Mesenteric fat pad (tissue), 1 donor: ENCODE results near the gene CAV2. TPM values are rescaled to one million over a fixed set of nuclear protein-coding genes. Genes with fewer than 3 reads are reported as not detected.

ENCODE experiments used
- DNase-seq: peaks from one replicate; pipeline ENCODE4 v3.0.0-alpha.2; 2020; ENCODE audit warnings: low spot score
- total RNA-seq: library from RNA; stranded (reverse); fragmentation: NEBNext Ultra II Directional; extraction: Animal tissue kit (Norgen Biotek cat#: 25700); gene quantifications from one replicate; pipeline ENCODE4 v1.2.1, GENCODE V29; 2021
- donor health status: DM: yes; HTN: yes; CAD: no.

Gene CAV2
- total RNA-seq, 1 donor from 2014 or later = 170 TPM

DNA sequence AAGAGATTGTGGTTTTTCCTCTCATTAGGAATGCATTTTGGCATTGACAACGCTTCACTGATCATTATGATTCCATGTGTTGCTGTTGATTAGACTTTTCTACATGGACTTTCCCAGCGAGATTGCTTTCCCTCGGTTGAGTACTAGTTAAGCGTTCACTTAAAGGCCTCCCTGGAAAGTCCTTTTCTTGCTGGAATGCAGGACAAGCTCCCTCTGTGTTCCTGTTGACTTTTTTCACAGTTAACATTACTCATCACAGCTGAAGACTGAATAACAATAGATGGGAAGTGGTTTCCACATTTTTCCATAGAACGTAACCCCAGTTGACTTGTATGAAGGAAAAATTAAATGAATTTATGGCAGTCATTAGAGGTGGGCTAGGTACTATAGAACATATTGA lies 22.7 kb downstream of the CAV2 start:
- DNase-seq = no peak

DNA sequence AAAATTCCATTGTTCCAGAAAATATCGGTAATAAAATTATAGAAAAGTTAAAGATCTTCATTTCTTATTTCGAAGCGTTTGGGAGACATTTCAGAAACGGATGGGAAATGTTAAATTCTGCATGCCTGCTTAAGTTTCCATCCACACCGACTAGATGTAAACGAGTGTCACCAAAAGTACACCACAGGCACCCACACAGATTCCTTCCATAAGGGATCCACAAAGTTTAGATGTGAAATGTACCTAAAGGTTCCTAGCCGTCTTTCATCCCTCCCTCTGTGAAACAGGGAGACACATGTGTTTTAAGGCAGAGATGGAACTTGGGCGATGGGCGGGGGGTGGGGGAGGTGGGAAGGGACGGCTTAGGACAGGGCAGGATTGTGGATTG lies 24.7 kb downstream of the CAV2 start:
- DNase-seq = no peak

DNA sequence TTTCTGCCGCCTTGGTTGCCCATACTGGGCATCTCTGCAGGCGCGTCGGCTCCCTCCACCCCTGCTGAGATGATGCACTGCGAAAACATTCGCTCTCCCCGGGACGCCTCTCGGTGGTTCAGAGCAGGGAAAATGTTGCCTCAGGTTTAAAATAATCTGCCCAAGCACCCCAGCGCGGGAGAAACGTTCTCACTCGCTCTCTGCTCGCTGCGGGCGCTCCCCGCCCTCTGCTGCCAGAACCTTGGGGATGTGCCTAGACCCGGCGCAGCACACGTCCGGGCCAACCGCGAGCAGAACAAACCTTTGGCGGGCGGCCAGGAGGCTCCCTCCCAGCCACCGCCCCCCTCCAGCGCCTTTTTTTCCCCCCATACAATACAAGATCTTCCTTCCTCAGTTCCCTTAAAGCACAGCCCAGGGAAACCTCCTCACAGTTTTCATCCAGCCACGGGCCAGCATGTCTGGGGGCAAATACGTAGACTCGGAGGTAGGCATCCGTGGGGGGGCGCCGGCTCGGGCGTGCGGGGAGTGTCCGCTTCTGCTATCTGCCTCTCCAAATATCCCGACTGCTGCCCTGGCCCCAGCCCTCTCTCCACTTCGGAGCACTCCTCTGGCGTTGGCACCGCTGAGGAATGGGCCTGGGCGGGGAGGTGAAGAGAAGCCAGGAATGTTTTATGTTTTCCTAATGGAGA lies 25.2 kb downstream of the CAV2 start, which contains the start of gene CAV1:
CAV1 (plus strand) TSS at position 428 of the 689 bp plus-strand sequence; CDS start at position 455, 27 bp downstream.
- peak; percentile 94 for DNase-seq

DNA sequence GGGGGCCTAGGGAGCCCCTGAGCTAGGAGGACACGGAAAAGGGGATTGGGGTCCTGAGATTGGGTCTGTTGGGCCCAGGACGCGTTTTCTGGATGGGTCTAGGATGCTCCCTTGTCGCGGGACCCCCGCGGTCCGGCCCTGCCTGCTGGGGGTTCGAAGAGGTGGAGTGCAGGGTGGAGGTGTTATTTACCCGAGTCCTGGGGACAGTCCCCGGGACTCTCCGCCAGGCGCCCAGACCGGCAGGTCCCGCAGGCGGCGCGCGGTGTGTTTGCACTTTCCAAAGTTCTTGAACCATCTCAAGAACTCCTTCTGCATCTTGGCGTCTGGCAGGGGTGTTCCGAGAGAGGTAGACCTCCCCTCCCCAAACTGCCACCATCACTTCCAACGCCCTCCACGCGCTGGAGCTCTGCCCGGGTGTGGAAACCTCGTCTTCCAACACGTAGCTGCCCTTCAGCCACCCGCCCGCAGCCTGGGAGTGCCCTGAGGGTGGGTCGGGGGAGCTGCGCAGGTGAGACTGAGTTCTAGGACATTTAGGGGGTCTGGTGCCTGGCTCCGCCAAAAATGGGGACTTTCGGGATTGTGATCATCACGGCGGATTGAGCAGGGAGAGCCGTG lies 25.9 kb downstream of the CAV2 start:
- peak; percentile 90 for DNase-seq

DNA sequence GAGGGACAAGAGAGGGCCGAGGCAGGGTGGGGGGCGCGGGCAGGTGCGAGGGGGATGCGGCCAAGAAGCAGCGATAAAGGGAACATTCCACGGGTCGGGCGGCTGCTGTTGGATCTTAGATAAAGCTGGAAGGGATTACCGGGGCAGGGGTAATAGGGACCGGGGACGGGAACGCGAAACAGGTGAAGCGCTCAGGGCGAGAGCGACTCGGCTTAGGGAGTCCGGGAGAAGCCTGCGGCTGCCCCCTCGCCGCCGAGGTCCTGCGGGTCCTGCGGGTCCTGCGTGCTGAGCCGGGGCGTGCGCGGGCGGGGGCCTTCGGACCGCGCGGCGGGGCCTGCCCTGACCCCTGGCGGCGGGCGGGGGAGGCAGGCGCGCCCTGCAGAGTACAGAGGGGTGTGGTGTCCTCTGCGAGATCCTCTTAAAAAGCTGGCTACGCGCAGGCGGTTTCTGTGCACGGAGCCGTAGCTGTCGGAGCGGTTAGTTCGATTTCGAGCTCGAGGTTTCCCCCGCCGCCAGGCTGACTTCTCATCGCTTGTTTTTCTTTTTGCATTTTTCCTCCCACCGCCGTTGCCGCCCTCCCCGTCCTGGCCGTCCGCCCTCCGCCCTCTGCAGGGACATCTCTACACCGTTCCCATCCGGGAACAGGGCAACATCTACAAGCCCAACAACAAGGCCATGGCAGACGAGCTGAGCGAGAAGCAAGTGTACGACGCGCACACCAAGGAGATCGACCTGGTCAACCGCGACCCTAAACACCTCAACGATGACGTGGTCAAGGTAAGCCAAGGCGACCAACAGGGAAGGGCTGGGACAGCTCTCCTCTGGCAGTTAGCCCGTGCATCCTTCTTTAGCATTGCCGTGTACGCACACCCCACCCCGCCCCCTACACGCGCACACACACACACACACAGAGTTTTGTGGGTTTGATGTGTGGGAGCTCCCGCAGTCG lies 26.6 kb downstream of the CAV2 start:
- peak; percentile 94 for DNase-seq

DNA sequence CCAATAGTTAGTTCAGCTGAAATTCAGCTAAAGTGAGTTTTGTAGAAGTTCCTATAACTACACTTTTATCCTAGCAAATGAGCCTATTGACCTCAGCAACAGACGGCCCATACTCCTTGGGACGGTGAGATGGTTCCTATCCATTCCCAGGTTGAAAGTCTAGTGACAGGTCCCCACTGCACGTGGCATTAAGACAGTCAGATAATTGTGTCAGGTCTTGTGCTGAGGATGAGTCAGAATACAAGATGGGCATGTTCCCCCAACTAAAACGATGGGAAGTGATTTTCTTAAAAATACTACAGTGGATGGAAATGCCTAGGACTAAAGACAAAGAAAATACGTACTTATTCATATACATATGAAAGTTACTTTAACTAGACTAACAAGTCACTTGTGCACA lies 27.4 kb downstream of the CAV2 start:
- DNase-seq = no peak

DNA sequence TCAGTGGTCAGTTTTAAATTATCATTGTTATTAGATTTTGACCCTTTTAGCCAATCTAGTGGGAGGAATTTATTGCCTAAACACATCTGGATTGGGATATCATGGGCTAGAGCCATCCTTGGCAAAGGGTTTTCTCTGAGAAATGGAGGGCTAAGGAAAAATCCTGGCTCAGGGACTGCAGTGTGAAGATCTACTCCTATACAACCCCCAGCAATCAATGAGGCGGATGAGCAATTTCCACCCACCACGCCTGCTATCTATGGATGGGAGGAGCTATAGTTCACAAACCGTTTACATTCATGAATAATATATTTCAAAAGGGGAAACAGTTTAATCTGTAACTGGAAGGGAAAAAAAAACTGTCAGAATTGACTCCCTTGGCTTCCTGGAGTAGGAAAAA lies 28.0 kb downstream of the CAV2 start:
- DNase-seq = no peak

DNA sequence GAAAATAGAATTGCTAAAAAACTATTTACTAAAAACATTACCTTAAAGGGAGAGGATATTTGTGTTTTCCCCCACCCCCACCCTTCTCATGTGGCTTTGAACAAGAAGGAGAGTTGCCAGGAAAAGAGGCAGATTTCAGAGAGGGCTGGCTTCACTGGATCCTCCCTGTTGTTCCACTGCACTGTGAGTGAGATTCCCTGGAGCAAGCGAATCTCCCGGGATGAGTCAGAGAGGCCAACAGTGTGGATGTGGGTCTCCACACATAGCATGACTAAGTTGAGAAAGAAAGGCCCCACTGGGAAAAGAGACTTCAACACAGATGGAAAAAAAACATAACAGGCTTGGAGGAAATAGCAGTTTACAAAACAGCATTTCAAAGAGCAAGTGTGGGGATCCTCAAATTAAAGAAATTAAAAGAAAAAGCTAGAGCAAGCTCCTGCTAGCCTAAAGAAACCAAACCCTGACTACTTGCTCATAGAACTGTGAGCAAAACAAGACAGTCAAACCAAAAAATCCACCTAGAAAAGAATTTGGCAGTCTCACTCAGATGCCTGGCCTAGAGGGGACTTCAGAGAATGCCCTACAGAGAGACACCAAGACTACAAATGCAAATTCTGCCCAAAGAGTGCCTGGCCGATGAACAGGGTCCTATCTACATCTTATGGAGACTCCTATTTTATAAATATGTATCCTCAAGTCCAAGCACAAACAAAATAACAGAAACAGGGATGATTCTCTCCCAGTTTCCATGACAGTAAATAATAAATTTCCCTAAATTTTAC lies 28.7 kb downstream of the CAV2 start:
- DNase-seq = no peak

DNA sequence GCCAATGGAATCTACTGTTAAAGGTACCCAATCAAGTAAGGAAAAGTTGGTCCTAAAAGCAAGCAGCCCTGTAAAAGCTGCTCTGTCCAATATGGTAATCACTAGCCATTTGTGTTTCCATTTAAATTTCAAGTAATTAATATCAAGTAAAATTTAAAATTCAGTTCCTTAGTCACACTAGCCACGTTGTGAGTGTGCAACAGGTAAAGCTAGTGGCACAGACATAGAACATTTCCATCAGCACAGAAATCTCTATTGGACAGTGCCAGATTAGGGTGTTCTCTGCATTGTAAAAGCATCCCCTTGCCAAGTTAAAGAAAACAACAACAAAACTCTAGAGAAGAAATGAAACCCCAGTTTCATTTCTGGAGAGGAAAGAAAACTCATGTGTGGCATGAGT lies 29.7 kb downstream of the CAV2 start:
- no peak for DNase-seq

DNA sequence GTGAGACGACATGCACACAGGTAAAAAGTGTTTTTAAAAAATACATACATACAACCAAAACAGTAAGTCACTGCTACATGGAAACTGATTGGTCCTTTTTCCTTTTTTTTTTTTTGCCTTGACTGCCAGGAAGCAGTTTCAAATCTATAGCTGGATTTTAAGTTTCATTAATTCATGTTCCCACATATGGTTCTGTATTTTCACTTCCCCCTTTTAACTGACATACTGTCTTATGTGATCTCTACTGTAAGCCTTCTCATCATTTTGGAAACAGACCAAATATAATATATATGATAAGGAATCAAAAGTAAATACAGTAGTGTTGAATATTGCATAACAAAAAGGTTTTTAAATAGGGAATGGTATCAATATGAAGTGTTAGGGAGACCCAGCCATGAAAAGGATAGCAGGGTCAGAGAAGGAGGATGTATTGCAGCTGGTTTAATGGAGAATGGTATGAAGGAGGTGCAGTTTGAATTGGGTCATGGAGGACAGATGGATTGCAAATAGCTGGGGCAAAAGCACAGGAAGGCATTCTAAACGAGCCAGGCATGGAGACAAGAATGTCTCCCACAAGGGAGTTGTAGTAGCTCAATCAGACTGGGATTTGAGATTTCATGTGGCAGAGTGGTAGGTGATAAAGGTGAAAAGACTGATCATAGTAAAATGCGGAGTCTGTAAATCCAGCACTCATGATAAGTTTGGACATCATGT lies 30.7 kb downstream of the CAV2 start:
- DNase-seq = no peak

DNA sequence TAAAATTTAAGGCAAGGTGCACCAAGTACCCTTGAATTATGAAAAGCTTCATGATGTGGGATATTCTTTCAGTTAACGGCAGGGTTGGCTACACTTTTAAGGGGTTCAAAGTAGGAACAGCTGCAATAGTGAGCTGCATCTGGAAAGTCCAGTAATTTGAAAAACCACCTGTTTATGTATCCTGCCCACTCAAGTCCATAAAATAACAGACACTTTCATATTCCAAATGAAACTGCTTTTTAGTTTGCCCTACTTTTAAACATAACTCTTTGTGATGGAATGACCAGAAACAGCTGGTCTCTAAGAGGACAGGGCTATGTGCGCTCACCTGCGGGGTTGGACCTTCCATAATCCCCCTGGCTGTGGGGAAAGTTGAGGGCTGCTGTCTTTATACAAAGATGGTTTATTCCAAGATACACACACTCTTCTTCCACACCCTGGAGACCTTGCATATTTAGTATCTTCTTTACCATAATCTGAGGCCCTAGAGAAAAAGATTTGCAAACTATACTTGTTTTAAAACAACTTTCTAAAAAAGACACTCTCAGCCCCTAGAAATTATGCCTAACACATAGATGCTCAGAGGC lies 32.7 kb downstream of the CAV2 start:
- DNase-seq = no peak

DNA sequence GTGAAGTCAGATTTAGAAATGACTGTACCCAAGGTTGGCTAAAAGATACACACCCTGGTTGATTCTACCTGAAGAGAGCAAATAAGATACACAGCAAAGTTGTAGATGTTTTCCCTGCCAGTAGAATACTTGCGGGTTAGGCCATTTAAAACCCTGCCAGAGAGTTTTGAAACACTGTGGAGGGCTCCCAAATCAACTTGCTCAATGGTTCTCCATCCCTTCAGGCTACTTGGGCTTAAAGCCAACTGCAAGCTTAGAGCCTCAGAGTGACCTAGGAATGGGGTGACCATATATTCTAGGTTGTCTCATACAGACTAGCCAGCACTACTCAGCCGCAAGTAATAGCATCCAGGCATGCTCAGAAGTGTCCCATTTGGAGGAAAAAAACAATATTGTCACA lies 35.3 kb downstream of the CAV2 start:
- DNase-seq = no peak

DNA sequence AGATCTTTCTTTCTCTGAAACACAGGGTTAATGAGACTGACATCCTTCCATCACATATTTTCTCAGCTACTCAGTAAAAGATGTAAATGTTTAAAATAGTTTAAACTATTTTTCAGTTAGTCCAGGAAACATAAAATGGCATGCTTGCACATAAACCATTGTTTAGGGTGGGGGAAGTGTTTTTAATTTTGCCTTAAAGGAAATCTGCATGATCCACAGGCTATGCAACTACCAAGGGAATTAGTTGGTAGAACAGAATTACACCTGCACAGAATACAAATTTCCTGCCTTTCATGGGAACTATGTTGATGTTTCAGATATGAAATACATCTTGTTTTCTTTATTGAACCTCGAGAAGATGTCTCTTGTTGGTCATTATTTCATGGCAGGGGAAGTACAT lies 35.9 kb downstream of the CAV2 start:
- DNase-seq = no peak

DNA sequence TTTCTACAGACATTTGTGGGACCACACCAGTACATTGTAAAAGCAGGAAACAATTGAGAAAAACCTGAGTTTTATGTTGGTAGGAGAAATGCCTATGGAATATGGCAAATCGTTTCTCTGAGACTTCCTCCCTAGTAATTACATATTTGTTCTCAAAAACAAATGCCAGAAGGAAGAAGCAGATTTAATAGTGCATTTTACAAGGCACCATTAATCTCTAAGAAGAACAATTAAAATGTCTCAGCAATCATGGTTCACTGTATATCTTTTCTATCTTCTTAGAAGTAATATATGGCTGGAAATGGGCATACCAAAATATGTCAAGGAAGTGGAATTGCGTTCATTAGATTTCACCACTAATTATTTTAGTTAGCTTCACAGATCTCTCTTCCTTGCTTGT lies 38.6 kb downstream of the CAV2 start:
- DNase-seq = no peak

DNA sequence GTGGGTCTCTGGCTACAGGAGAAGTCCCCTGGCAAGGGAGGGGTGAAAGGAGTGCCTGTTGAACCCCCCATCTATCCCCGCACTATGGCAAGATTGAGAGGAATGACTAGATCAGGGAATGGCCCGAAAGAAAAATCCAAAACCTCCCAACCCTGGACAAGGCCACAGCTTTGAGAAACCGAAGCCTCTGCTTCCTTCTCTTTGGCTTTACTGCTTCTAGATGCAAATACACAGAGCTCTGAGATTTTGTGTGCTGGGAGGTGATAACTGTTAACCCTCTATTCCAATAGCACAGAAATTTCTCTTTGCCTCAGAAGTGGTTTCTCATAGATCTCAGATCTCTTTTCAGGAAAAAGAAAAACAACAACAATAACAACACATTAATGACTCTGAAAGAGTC lies 40.3 kb downstream of the CAV2 start:
- no peak for DNase-seq

DNA sequence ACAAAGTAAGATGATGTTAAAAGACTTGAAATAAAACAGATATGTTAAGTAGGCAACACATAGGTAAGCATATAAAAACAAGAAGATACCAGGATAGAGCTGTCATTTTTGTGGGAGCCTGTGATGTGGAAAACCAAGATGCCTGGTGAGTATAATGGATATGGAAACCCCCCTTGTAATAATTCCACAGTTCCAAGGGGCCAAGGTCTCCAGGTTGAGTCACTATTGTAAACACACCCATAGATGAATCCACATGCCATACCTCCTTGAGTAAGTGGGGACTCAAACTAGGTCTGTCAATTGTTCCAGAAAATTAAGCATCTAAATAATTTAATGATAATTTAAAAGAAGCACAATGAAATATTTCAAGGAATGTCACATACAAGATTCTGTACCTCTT lies 41.2 kb downstream of the CAV2 start:
- DNase-seq = no peak

DNA sequence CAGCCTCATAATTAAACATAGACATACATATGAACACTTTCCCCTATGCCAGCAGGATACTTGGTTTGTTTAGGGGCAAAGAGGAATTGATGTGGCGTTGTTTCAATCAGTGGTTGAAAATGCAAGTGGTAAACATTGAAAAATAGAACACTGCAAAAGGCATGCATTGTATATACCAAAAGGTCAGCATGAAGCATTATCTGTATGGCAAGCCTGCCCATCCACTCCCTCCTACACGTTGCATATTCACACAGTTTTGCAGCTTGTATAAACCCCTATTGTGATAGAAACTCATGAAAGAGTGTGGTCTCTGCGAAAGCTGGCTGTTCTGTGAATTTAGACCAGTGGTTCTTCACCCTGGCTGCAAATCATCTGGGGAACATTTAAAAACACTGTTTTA lies 42.4 kb downstream of the CAV2 start:
- DNase-seq = no peak

DNA sequence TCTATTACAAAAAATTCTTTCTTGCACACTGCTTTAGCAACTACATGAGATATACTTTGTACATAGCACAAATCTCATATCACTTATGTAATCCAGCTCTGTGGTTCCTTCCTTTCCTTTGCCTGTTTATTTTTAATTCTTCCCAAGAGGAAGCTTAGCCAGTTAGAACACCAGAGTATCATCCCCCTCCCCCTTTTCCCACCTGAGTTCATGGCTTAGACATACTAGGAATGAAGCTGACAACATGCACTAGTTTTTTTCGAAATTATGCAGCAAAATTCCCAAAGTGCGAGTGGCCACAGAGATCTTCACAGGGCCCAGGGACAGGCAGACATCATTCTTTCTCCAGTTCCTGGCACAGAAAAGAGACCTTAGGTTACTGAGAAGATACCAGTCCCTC lies 43.1 kb downstream of the CAV2 start:
- DNase-seq = no peak

DNA sequence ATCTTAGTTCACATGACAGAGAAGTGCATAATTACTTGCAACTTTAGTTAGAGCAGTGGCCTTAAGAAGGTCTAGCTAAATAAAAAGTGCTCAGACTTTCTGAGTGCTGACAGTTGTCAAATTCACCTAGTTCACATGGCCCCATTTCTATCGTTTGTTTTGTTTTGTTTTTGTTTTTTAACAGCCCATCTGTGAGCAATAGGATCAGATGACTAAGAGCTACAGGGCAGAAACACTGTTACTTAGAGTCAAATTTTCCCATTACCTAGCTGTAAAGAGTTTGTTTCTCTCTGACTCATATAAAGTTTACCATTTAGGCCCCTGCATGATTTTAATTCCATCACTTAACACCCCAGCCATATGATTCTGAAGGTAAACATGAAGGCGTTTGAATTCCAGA lies 44.1 kb downstream of the CAV2 start:
- no peak for DNase-seq

DNA sequence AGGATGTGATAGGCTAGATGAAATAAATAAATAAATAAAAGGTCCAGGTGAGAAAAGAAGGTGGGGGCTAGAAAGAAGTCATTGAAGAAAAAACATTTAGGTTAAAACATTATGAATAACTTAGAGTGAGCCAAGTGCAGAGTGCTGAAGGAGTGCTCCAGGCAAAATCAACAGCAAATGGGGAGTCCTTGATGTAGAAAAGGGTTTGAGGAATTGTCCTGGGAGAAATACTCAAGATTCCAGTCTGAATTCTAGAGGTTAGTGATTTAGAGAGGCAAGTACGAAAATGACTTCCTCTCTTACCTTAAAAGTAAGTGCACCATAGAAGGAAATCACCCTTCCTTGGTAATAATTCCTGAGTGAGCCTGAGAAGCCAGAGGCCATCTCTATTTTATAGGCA lies 44.9 kb downstream of the CAV2 start:
- no peak for DNase-seq
